Thyroid gland (tissue), 4 donors: ENCODE data around the gene RAPGEF4. TPM values are rescaled to one million over a fixed set of nuclear protein-coding genes. Genes with fewer than 3 reads are reported as not detected.

Experiments
- DNase-seq, 2 donors: peaks; one replicate each; pipeline ENCODE4 v3.0.0-alpha.2; 2019
- H3K27ac ChIP-seq, 3 donors: fragments of 200-600 bp; sonication (generic); 1 replicate in 2 of 3; 2 replicates in 1 of 3; pipeline ENCODE4 v1.5.1; 2016 to 2019; ENCODE audit warnings: mild to moderate bottlenecking in 1 of 3, moderate library complexity in 1 of 3
- H3K27me3 ChIP-seq: fragments of 200-600 bp; sonication (generic); one replicate; pipeline ENCODE4 v1.5.1; 2019
- H3K36me3 ChIP-seq, 2 donors: fragments of 200-600 bp; sonication (generic); one replicate each; pipeline ENCODE4 v1.5.1; 2016 to 2019
- H3K4me1 ChIP-seq, 2 donors: fragments of 200-600 bp; sonication (generic); one replicate each; pipeline ENCODE4 v1.5.1; 2017 to 2019
- H3K4me3 ChIP-seq, 3 donors: fragments of 200-600 bp; sonication (generic); replicated peaks in 1 of 3; 1 replicate in 2 of 3; 2 replicates in 1 of 3; pipeline ENCODE4 v1.5.1; 2016; ENCODE audit warnings: mild to moderate bottlenecking in 1 of 3
- H3K9me3 ChIP-seq: fragments of 200-600 bp; sonication (generic); one replicate; pipeline ENCODE4 v1.5.1; 2017
- POLR2A ChIP-seq, 2 donors: fragments of 450-650 bp; IDR thresholded peaks; one replicate each; pipeline ENCODE4 v1.6.1; 2017; ENCODE audit warnings: antibody characterized with exemption in 2 of 2, mild to moderate bottlenecking in 2 of 2, moderate library complexity in 1 of 2
- WGBS, 2 donors: methylation state at CpG; one replicate each; pipeline ENCODE4 v1.1.5; 2017; 5-methylcytosine and 5-hydroxymethylcytosine counted together
- intact Hi-C: fragments of 100-400 bp; cut with DNase I; formaldehyde crosslinking; loops from one replicate; pipeline ENCODE4 v1.15.1; 2023
- total RNA-seq, 4 donors: library from RNA; depleted of rRNA; stranded (reverse); fragments of >200 nt; gene quantifications; one replicate each; pipeline ENCODE4 v1.2.3, GENCODE V29; 2016
- TF ChIP-seq, protein P1 (sequence below), 6 experiments: fragments of 200-600 bp in 3 of 6; fragments of 450-650 bp in 3 of 6; sonication (generic) in 3 of 6; IDR thresholded peaks; one replicate each; pipeline ENCODE4 v1.5.1; 2016 to 2019; ENCODE audit warnings: antibody characterized with exemption in 6 of 6, mild to moderate bottlenecking in 2 of 6, inconsistent platforms in 1 of 6, moderate library complexity in 1 of 6

The RAPGEF4 gene
- total RNA-seq, 4 donors from 2014 or later: 7.9 to 19.6 (median 12.1) TPM

DNA sequence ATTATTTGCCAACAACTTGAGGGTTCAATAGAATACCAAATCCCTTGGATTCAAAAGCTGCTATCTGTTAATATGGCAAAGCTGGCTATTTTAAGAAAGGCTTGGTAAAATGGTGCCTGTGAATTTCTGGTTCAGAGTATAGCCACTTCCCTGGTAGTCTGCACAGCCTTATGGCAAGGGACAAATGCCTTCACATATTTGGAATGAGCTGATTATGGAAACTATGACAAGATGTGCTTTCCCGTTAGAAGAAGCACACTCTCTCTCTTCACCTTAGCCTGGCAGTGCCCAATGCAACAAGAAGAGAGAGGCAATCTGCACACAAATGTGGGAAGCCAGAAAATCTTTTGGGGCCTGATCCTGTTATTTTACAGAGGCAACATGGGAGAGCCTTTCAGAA is 292.5 kb downstream of the RAPGEF4 start:
- no peaks in the 10 kb centered on the region for H3K27me3 ChIP-seq
- TF ChIP-seq, protein P1, sequence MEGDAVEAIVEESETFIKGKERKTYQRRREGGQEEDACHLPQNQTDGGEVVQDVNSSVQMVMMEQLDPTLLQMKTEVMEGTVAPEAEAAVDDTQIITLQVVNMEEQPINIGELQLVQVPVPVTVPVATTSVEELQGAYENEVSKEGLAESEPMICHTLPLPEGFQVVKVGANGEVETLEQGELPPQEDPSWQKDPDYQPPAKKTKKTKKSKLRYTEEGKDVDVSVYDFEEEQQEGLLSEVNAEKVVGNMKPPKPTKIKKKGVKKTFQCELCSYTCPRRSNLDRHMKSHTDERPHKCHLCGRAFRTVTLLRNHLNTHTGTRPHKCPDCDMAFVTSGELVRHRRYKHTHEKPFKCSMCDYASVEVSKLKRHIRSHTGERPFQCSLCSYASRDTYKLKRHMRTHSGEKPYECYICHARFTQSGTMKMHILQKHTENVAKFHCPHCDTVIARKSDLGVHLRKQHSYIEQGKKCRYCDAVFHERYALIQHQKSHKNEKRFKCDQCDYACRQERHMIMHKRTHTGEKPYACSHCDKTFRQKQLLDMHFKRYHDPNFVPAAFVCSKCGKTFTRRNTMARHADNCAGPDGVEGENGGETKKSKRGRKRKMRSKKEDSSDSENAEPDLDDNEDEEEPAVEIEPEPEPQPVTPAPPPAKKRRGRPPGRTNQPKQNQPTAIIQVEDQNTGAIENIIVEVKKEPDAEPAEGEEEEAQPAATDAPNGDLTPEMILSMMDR (IDR thresholded peaks at IDR 0.05): no peak
- TF ChIP-seq POLR2A (IDR thresholded peaks at IDR 0.05): no peak
- H3K27ac ChIP-seq: no peak overlapping the region
- H3K4me1 ChIP-seq: peaks cover 0 to 14% of the 10 kb centered on the region in 2 donors
- 79 to 84% methylated on average over 1 of the region's 1 CpG for WGBS, 2 donors
- intact Hi-C loops: loop anchor here (5.0 to 10.0 kb wide), 2 partner anchors 184 to 223 kb away; no protein-coding TSS in a partner anchor
- H3K36me3 ChIP-seq: no peaks in the 10 kb centered on the region
- no peaks in the 10 kb centered on the region for H3K9me3 ChIP-seq
- DNase-seq: no peak
- H3K4me3 ChIP-seq: no peak overlapping the region

GRCh38 chr2:173028671-173029070 is 293.0 kb downstream of the RAPGEF4 start:
- H3K4me3 ChIP-seq: no peak overlapping the region
- DNase-seq: no peak
- H3K27me3 ChIP-seq: no peaks in the 10 kb centered on the region
- H3K27ac ChIP-seq: no peak overlapping the region
- H3K9me3 ChIP-seq: no peaks in the 10 kb centered on the region
- no peaks in the 10 kb centered on the region for H3K36me3 ChIP-seq
- peaks cover 0 to 14% of the 10 kb centered on the region in 2 donors for H3K4me1 ChIP-seq
- intact Hi-C loops: loop anchor here (5.0 to 10.0 kb wide), 2 partner anchors 184 to 224 kb away; no protein-coding TSS in a partner anchor
- WGBS, 2 donors: 76 to 84% methylated on average over 5 of the region's 5 CpGs
- no peak for TF ChIP-seq POLR2A (IDR thresholded peaks at IDR 0.05)
- TF ChIP-seq, protein P1 (IDR thresholded peaks at IDR 0.05): no peak

DNA sequence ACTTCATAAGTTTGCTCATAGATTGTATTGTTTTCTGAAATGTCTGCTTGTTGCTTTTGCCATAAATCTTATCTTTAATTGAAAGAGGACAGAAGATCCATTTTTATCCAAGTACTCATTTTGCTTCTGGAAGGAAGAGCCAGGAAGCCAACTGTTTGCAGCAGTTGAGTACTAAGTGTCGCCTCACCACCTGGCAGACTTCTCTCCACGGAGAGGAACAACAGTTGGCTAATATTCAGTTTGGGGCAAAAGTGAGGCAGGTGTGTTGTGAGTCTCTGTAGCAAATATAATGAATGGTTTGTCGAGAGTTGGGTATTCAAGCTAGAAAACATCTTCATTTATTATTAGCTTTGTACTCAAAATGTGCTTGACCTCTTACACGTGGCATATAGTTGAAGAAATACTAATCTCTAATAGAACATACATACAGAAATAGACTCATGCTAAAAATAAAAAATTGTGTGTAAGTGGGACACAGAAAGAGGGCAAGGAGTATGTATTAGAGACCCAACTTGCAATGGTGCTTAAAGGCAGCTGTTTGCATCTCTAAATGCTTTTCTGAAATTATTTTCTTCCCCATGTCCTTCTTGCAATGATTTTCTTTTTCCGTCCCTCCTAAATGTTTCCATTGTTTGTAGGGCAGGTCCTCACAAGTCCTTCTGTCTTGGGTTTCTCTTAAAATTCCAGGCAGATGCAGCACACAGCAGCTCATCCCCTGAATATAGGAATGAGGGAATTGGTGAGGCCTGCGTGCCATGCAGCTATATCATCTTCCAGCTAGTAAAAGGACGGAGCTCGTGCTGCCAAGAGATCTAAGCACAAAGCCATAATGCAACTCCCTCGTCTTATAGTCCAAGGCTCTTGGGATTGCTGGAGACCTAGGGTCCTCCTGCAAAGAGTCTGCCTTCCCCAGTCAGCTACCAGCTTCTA is 295.2 kb downstream of the RAPGEF4 start:
- Histone ChIP-seq H3K4me1 (peaks cover 0 to 14% of the 10 kb centered on the region in 2 donors), H3K27ac (no peak overlapping the region), H3K27me3 (no peaks in the 10 kb centered on the region), H3K9me3 (no peaks in the 10 kb centered on the region), H3K4me3 (no peak overlapping the region), H3K36me3 (no peaks in the 10 kb centered on the region)
- DNase-seq: no peak
- intact Hi-C loops: no loop called here
- WGBS, 2 donors: 92 to 93% methylated on average over 8 to 9 of the region's 9 CpGs
- TF ChIP-seq POLR2A (IDR thresholded peaks at IDR 0.05): no peak
- TF ChIP-seq, protein P1 (IDR thresholded peaks at IDR 0.05): no peak

DNA sequence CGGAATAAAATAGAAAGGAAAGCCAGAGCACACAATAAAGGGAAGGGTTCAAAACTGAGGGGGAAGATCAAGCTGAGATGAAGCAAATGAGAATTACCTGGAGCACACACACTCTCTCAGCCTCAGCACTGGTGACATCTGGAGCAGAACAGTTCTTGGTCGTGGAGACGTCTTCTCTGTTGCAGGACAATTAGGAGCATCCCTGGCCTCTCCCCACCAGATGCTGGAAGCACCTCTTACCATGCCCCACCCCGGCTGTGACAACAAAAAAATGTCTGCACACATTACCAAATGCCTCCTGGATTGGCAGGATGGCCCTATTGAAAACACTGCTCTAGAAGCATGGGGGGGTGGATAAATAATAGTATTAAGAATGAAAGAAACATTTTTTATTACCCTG is 296.4 kb downstream of the RAPGEF4 start:
- Histone ChIP-seq H3K4me1 (peaks cover 0 to 14% of the 10 kb centered on the region in 2 donors), H3K4me3 (no peak overlapping the region), H3K36me3 (no peaks in the 10 kb centered on the region), H3K27me3 (no peaks in the 10 kb centered on the region), H3K27ac (no peak overlapping the region), H3K9me3 (no peaks in the 10 kb centered on the region)
- TF ChIP-seq POLR2A (IDR thresholded peaks at IDR 0.05): no peak
- TF ChIP-seq, protein P1 (IDR thresholded peaks at IDR 0.05): no peak
- DNase-seq: no peak
- WGBS, 2 donors: 86 to 93% methylated on average over 4 of the region's 4 CpGs
- intact Hi-C loops: no loop called here

DNA sequence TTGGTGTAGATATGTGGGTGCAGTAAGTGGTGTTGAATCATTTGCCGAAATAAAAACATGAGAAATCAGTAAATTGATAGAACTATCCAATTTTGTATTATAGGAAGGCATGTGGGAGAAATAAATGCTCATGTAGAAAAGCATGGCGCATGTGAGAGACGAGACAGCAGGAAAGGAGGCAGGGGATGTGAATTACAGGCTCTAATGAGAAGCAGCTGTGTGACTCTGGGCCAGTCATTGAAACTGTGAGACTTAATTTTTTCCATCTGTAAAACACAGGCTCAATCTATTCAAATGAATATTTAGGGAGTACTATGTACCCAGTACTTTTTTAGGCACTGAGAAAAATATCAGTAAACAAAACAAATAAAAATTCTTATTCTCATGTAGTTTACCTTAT is 297.4 kb downstream of the RAPGEF4 start:
- TF ChIP-seq POLR2A (IDR thresholded peaks at IDR 0.05): no peak
- TF ChIP-seq, protein P1 (IDR thresholded peaks at IDR 0.05): no peak
- WGBS, 2 donors: 91 to 95% methylated on average over 3 of the region's 3 CpGs
- no peaks in the 10 kb centered on the region for H3K9me3 ChIP-seq
- intact Hi-C loops: no loop called here
- no peak overlapping the region for H3K27ac ChIP-seq
- H3K27me3 ChIP-seq: no peaks in the 10 kb centered on the region
- no peaks in the 10 kb centered on the region for H3K36me3 ChIP-seq
- no peak overlapping the region for H3K4me3 ChIP-seq
- peaks cover 0 to 10% of the 10 kb centered on the region in 2 donors for H3K4me1 ChIP-seq
- no peak for DNase-seq
